Stimulated activated naive CD8-positive, alpha-beta T cell treated with anti-CD3 and anti-CD28 coated beads, Interleukin-15, amount 100 ng/mL, for 72 hours (primary cell): ENCODE measurements around the gene PPM1M.
"Not testable (repeated sequence)": the region's sequence is repeated elsewhere in the genome, so short reads cannot be mapped to it uniquely, and the experiment has no call there.

Experiments
- ATAC-seq: fragments of 150-1000 bp; cut with Tn5 transposase; 2 replicates; pipeline ENCODE4 v1.10.0; 2021; ENCODE audit warnings: mild to moderate bottlenecking, moderate library complexity
- DNase-seq, 2 donors: peaks; one replicate each; pipeline ENCODE4 v3.0.0; 2021 to 2022
- H3K27ac Mint-ChIP-seq, 2 donors: one replicate each; pipeline ENCODE4 v1.8.0; 2022; ENCODE audit warnings: mild to moderate bottlenecking in 2 of 2, mixed read lengths in 2 of 2, moderate library complexity in 2 of 2
- H3K27me3 Mint-ChIP-seq: one replicate; pipeline ENCODE4 v1.8.0; 2022; ENCODE audit warnings: mixed read lengths
- H3K4me1 Mint-ChIP-seq: one replicate; pipeline ENCODE4 v1.8.0; 2022; ENCODE audit warnings: mild to moderate bottlenecking, mixed read lengths
- H3K4me3 Mint-ChIP-seq, 2 donors: one replicate each; pipeline ENCODE4 v1.8.0; 2022; ENCODE audit warnings: mild to moderate bottlenecking in 2 of 2, mixed read lengths in 2 of 2, moderate library complexity in 1 of 2
- H3K9me3 Mint-ChIP-seq, 2 donors: one replicate each; pipeline ENCODE4 v1.8.0; 2022; ENCODE audit warnings: mixed read lengths in 2 of 2

The PPM1M gene

DNA sequence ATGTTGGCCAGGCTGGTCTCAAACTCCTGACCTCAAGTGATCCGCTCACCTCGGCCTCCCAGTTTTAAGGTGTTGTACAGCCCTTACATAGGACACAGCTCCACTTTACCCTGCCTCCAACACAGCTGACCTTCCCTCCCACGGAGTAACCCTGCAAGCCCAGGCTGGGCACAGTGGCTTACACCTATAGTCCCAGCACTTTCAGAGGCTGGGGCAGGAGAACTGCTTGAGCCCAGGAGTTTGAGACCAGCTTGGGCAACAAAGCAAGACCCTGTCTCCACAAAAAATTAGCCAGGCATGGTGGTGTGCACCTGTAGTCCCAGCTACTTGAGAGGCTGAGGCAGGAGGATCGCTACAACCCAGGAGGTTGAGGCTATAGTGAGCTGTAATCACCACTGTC is 38.5 kb downstream of the PPM1M start:
- not testable (repeated sequence) for ATAC-seq, H3K27ac Mint-ChIP-seq, H3K9me3 Mint-ChIP-seq, H3K27me3 Mint-ChIP-seq, DNase-seq
- Mint-ChIP-seq H3K4me1 (peaks cover 78% of the 10 kb centered on the region), H3K4me3 (peak overlapping the region; percentile 12 to 29)

DNA sequence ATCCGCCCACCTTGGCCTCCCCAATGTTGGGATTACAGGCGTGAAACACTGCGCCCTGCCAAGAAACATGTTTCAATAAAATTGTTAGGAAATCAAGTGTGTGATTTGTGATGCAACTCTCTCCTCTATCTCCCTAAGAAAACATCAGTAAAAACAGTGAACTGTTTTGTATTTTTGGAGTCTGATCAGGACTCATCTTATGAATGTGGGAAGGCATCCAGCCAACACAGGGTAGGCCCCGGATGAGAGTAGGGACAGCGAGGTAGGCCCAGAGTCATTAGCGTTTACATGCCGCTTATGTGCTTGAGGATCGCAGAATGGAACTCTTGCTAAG is 41.2 kb downstream of the PPM1M start:
- no peaks in the 10 kb centered on the region for H3K27me3 Mint-ChIP-seq
- no peak for ATAC-seq
- H3K4me1 Mint-ChIP-seq, result peaks cover 72% of the 10 kb centered on the region
- H3K9me3 Mint-ChIP-seq, result no peaks in the 10 kb centered on the region
- H3K4me3 Mint-ChIP-seq, result peak overlapping the region; percentile 83 to 97
- peak overlapping the region; percentile 99 to 100 for H3K27ac Mint-ChIP-seq
- no peak for DNase-seq

DNA sequence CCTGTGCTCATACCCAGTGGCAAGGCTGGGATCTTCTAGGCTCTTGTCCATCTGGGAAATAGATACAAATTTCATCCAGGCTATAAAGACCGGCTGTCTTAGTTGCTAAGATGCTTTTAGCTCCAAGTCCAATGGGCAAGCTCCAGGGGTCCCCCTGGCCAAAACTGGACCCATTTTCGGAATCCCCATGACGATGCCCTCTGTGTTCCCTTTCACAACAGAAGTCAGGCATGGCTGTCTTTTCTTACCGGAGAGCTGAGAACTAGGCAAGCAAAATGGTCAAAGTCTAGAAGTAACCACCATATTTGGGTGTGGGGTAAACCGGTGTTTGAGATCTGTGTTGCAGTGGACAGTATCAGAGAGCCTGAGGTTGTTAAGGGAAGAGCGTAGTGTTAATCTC is 43.1 kb downstream of the PPM1M start:
- H3K9me3 Mint-ChIP-seq, result no peaks in the 10 kb centered on the region
- no peaks in the 10 kb centered on the region for H3K27me3 Mint-ChIP-seq
- no peak for DNase-seq
- peak overlapping the region; percentile 83 to 97 for H3K4me3 Mint-ChIP-seq
- ATAC-seq, result no peak
- peaks cover 61% of the 10 kb centered on the region for H3K4me1 Mint-ChIP-seq
- peak overlapping the region; percentile 99 to 100 for H3K27ac Mint-ChIP-seq

DNA sequence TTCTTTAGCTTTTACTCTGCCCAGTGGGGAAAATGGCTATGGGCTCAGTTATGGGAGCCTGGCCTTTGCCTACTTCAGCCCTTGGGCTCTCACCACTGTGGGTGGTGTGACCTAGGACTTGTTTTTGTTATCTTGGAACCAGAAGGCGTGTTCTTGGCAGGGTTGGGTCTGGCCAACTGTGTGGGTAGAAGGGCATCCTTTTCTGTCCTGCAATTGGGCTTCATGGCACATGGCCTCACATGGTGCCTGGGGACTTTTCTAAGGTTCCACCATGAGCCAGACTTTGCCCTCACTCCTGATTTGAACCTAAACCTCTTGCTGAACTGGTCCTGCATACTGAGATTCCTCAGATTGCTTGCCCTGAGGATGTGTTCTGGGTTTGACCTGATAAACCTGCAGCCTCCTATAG is 43.8 kb downstream of the PPM1M start:
- DNase-seq (no peak), ATAC-seq (no peak)
- Mint-ChIP-seq H3K9me3 (no peaks in the 10 kb centered on the region), H3K4me1 (peaks cover 55% of the 10 kb centered on the region), H3K27ac (peak overlapping the region in 1 of 2 donors; percentile 61), H3K27me3 (no peaks in the 10 kb centered on the region), H3K4me3 (peak overlapping the region in 1 of 2 donors; percentile 27)

DNA sequence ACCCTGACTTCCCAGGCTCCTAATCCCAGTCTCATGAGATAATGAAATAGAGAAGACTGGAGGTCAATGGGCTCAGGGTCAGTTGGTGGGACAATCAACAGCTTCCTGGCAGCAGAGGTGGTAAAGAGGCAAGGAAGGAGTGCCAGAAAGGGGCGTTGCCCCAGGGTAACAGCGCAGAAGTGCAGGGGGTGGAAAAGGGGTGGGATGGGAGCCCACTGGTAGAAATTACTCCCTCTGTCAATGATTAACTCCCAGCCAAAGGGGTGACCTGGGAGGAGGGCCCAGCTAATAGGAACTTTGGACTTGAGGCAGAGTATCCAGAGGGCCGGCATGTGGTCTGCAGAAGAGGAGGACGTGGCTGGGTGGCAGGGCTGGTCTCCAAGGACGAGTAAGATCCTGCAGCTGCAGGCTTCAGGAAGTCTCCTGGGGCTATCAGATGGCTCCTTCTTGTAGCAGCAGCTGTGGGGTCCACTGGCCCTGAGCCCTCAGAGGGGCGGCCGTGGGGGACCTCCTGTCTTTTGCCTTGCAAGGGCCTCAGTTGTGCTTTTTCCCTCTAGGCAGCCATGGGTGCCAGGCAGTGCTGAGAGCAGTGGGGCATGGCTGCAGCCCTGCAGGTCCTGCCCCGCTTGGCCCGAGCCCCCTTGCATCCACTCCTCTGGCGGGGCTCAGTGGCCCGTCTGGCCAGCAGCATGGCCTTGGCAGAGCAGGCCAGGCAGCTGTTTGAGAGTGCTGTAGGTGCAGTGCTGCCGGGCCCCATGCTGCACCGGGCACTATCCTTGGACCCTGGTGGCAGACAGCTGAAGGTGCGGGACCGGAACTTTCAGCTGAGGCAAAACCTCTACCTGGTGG is 44.4 kb downstream of the PPM1M start:
- H3K9me3 Mint-ChIP-seq, result no peaks in the 10 kb centered on the region
- no peaks in the 10 kb centered on the region for H3K27me3 Mint-ChIP-seq
- H3K27ac Mint-ChIP-seq, result no peak overlapping the region
- DNase-seq (no peak), ATAC-seq (no peak)
- H3K4me1 Mint-ChIP-seq, result peaks cover 49% of the 10 kb centered on the region
- H3K4me3 Mint-ChIP-seq, result no peak overlapping the region

DNA sequence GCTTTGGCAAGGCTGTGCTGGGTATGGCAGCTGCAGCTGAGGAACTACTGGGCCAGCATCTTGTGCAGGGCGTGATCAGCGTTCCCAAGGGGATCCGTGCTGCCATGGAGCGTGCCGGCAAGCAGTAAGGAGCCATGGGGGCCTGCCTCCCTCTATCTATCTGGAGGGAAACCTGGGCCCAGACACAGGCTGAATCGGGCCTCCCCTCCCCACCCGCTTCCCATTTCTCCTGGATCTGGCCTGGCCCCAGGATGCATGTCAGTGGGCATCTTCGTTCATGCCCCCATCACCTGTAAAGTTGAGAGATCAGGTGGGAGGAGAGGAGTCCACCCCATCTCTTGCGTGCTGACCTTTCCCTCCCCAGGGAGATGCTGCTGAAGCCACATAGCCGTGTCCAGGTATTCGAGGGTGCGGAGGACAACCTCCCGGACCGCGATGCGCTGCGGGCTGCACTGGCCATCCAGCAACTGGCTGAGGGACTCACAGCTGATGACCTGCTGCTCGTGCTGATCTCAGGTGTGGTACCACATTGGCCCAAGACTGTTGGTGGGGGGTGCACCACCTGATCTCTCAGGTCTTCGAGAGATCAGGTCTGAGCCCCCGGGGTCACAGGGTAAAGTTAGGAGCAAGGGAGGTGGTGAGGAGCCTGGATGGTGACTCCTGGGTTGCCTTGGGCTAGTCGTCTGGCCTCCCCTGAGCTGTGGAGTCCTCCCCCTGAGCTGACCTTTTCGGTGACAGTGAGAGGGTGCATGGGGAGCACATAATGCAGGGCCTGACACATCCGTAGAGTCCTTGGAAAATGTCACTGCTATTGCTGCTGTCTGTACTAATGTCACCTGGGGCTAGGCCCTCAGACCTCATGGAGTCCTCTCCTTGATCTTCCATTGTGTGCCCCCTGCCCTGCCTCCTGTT is 45.3 kb downstream of the PPM1M start:
- Mint-ChIP-seq H3K4me1 (peaks cover 43% of the 10 kb centered on the region), H3K27ac (no peak overlapping the region), H3K4me3 (no peak overlapping the region), H3K27me3 (no peaks in the 10 kb centered on the region), H3K9me3 (no peaks in the 10 kb centered on the region)
- DNase-seq (no peak), ATAC-seq (no peak)

DNA sequence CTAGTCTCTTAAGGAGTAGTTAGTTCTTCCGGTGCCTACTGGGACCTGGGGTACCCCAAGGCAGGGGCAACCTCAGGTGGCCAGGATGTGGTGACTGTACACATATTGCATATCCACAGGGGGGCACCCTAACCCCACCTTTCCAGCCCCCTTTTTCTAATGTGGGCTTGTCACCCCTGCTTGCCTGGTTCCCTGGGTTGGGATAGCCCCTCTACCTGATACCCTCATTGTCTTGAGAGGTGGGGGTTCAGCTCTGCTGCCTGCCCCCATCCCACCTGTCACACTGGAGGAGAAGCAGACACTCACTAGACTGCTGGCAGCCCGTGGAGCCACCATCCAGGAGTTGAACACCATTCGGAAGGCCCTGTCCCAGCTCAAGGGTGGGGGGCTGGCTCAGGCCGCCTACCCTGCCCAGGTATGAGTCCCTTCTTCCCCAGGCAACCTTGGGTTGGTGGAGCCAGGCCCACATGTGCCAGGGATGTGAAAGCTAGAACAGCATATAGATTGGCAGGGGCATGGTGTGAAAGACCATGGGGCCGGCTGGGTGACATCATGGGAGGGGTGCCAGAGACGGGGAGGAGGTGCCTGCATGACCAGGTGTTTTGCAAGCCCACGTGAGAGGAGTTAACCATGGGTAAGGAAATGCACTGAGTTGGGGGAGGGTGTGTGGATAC is 46.1 kb downstream of the PPM1M start:
- Mint-ChIP-seq H3K27me3 (no peaks in the 10 kb centered on the region), H3K4me1 (peaks cover 45% of the 10 kb centered on the region), H3K27ac (no peak overlapping the region), H3K9me3 (no peaks in the 10 kb centered on the region), H3K4me3 (no peak overlapping the region)
- DNase-seq (peak; percentile 55 to 64), ATAC-seq (peak; percentile 32)

DNA sequence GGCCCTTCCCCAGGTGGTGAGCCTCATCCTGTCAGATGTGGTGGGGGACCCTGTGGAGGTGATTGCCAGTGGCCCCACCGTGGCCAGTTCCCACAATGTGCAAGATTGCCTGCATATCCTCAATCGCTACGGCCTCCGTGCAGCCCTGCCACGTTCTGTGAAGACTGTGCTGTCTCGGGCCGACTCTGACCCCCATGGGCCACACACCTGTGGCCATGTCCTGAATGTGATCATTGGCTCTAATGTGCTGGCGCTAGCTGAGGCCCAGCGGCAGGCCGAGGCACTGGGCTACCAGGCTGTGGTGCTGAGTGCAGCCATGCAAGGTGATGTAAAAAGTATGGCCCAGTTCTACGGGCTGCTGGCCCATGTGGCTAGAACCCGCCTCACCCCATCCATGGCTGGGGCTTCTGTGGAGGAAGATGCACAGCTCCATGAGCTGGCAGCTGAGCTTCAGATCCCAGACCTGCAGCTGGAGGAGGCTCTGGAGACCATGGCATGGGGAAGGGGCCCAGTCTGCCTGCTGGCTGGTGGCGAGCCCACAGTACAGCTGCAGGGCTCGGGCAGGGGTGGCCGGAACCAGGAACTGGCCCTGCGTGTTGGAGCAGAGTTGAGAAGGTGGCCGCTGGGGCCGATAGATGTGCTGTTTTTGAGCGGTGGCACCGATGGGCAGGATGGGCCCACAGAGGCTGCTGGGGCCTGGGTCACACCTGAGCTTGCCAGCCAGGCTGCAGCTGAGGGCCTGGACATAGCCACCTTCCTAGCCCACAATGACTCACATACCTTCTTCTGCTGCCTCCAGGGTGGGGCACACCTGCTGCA is 46.9 kb downstream of the PPM1M start:
- DNase-seq (no peak), ATAC-seq (no peak)
- H3K4me1 Mint-ChIP-seq, result peaks cover 43% of the 10 kb centered on the region
- H3K27ac Mint-ChIP-seq, result peak overlapping the region in 1 of 2 donors; percentile 62
- H3K4me3 Mint-ChIP-seq, result no peak overlapping the region
- no peaks in the 10 kb centered on the region for H3K27me3 Mint-ChIP-seq
- H3K9me3 Mint-ChIP-seq, result no peaks in the 10 kb centered on the region

DNA sequence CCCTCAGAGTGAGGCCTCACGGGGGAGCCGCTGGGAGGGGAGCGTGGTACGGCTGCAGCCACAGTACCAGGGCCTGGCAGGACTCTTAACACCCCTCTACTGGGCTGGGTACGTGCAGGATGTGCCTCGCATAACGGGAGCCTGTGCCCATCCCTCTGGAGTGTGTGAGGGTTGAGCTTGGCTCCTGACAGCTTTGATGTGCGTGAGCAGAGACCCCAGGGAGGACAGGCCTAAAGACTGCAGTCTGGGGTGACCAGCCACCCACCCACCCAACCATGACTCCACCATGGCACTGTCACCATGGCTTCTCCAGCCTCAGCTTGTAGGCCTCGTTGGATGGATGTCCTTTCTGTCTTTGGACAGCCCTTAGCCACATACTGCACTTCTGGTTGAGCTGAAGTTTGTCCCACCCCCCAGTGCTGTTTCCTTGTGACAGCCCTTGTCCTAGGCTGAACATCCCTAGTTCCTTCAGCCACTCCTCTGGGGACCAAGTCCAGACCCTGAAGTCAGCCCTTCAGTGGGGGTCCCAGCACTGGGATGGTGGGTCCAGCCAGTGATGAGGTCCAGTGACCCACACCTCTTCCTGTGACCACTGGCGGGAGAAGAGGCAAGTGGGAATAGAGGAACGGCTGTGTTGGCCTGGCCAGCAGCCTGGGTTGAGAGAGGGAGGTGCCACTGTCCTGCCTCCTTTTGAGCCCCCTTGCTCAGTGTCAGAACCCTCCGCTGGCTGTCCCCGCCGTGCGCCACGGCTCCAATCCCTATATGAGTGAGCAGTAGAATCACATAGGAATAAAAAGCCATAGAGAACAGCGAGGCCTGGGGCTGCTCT is 48.1 kb downstream of the PPM1M start:
- DNase-seq, result no peak
- H3K9me3 Mint-ChIP-seq, result no peaks in the 10 kb centered on the region
- no peak overlapping the region for H3K27ac Mint-ChIP-seq
- H3K4me3 Mint-ChIP-seq, result no peak overlapping the region
- H3K4me1 Mint-ChIP-seq, result peaks cover 52% of the 10 kb centered on the region
- ATAC-seq, result no peak
- H3K27me3 Mint-ChIP-seq, result no peaks in the 10 kb centered on the region

DNA sequence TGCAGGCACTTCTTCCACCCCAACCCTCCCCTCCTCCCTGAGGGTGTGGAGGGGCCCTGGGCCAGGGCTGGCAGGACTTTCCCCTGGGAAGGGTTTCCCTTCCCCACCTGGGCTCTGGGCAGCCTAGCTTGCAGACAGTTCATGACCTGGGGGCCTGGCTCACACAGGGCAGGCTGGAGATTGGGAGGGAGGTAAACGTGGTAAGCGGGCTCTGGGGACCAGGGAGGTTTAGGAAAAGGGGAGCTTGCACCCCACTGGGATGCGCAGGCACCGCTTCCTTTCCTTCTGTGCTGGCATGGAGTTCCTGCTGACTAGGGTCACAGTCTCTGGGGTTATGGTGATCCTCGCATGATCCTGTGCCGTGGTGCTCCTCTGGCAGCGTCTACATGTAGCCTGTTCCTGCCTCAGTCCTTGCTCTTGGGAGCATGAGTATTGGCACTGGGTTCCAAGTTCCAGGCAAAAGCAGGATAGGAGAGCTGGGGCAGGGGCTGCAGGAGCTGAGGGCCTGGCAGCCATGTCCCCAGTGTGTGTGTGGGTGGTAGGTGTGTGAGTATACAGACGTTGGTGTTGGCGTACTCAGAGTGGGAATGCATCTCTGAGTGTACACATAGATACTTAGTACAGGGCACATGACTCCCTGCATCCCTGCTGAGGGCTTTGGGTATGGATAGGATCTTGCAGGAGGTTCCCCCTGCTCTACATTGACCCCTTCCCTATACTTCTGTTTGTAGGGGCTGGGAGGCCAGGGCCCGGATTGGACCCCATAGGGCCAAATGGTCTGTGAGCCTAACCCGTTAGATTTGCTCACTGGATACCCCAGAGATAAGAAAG is 49.0 kb downstream of the PPM1M start:
- ATAC-seq (no peak), DNase-seq (no peak)
- Mint-ChIP-seq H3K9me3 (no peaks in the 10 kb centered on the region), H3K4me1 (peaks cover 52% of the 10 kb centered on the region), H3K27ac (no peak overlapping the region), H3K4me3 (no peak overlapping the region), H3K27me3 (no peaks in the 10 kb centered on the region)

DNA sequence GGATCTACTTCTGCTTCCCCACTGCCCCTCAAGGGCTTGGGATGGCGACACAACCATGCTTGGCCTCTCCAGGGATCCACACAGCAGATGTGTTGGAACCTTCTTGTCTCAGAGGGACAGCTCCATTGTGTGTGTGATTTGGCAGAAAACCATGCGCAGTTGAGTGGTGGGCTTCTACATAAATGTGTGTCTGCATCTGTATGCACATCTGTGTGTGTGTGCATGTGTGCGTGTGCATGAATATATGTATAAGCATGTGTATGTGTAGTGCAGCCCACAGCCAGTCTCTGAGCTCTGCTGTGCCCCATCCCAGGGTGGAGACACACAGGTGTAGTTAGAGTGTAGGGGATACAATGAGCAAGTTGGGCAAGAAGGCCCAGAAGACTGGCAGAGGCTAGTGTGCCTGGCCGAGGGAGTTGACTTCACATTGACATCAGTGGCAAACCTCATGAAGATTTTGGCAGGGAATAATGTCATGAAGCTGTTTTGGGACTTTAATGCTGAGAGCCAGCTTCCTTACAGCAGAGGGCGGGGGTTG is 50.2 kb downstream of the PPM1M start:
- H3K4me1 Mint-ChIP-seq, result peaks cover 49% of the 10 kb centered on the region
- no peak overlapping the region for H3K27ac Mint-ChIP-seq
- no peak for ATAC-seq

DNA sequence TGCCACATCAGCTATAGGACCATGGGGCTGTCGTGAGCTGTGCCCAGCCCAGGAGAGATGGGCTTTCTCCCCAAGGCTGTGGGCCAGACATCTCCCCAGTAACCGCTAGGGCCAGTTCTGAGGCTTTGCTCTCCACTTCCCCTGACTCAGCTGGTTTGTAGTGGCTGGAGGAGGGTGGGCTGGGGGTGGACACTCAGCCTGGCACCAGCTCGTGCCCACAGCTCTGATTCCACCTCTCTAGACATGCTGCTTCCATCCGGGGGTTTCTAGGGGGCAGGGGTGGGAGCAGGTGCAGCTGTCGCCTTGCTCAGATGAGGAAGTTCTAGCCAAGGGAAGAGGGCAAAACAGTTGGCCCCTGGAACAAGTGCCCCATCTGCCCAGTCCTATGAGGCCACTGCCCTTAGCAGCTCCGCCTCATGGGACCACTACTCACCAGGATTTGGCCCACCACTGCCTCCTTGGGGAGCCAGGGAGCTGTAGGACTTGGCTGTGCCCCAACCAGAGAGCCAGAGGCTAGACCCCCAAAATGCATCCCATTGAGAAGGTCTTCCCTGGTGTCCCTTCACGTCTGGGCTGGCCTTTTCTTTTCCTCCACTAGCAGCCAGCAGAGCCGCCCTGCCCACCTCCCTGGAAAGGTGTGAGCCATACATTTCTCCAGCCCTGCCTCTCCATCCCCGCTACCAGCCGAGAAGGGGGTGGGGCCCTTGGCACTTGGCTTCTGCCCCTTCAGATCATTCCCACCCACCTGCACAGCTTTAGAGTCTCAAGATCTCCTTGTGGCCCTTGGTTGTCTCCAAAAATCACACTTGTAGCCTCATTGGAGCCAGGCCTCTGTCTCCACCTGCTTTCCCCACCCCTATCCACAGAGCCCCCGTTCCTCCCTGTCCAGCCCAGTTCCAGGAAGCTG is 51.9 kb downstream of the PPM1M start:
- H3K4me3 Mint-ChIP-seq, result no peak overlapping the region
- H3K27ac Mint-ChIP-seq, result peak overlapping the region; percentile 19 to 59
- DNase-seq (no peak), ATAC-seq (no peak)
- peaks cover 35% of the 10 kb centered on the region for H3K4me1 Mint-ChIP-seq
- no peaks in the 10 kb centered on the region for H3K27me3 Mint-ChIP-seq
- H3K9me3 Mint-ChIP-seq, result no peaks in the 10 kb centered on the region

More for the DNA sequence above, 50.2 kb downstream of the PPM1M start:
- Mint-ChIP-seq H3K27me3 (no peaks in the 10 kb centered on the region), H3K4me3 (no peak overlapping the region), H3K9me3 (no peaks in the 10 kb centered on the region)
- DNase-seq, result no peak
